Astrocyte (in vitro differentiated cells and primary cell): Measurements from ENCODE around the gene ROBO3. TPM values are rescaled to one million over a fixed set of nuclear protein-coding genes. Genes with fewer than 3 reads are reported as not detected.

Experiments used
- DNase-seq: peaks from one replicate; pipeline ENCODE4 v3.0.0-alpha.2; 2010; ENCODE audit warnings: low read depth
- FAIRE-seq: peaks from 2 replicates; lab custom pipeline; 2011; peaks lifted over from hg19 to GRCh38; lab: Jason Lieb, UNC
- H2AFZ ChIP-seq: 2 replicates; pipeline ENCODE4 v1.6.0; 2012; ENCODE audit warnings: low read depth, low read length, inconsistent platforms
- H3K27ac ChIP-seq: 2 replicates; pipeline ENCODE4 v1.5.1; 2011; ENCODE audit warnings: low read depth, low read length, inconsistent platforms
- H3K27me3 ChIP-seq: 2 replicates; pipeline ENCODE4 v1.6.0; 2011; ENCODE audit warnings: low read length, inconsistent platforms; ENCODE audit not compliant: insufficient read depth
- H3K36me3 ChIP-seq: 2 replicates; pipeline ENCODE4 v1.5.1; 2011; ENCODE audit warnings: low read length, inconsistent platforms; ENCODE audit not compliant: insufficient read depth
- H3K4me1 ChIP-seq: 2 replicates; pipeline ENCODE4 v1.5.1; 2011; ENCODE audit warnings: low read length, inconsistent platforms; ENCODE audit not compliant: insufficient read depth
- H3K4me2 ChIP-seq: 2 replicates; pipeline ENCODE4 v1.6.0; 2012; ENCODE audit warnings: low read length, inconsistent platforms
- H3K4me3 ChIP-seq: 2 replicates; pipeline ENCODE4 v1.5.1; 2011; ENCODE audit warnings: low read depth, mild to moderate bottlenecking, low read length, inconsistent platforms; ENCODE audit not compliant: insufficient read depth
- H3K79me2 ChIP-seq: 2 replicates; pipeline ENCODE4 v1.6.0; 2012; ENCODE audit warnings: mild to moderate bottlenecking, low read length, inconsistent platforms; ENCODE audit not compliant: insufficient read depth
- H3K9ac ChIP-seq: 2 replicates; pipeline ENCODE4 v1.6.0; 2012; ENCODE audit warnings: mild to moderate bottlenecking, low read length, inconsistent platforms
- H3K9me3 ChIP-seq: 2 replicates; pipeline ENCODE4 v1.5.1; 2012; ENCODE audit warnings: low read depth, mild to moderate bottlenecking, low read length, inconsistent platforms; ENCODE audit not compliant: insufficient read depth
- H4K20me1 ChIP-seq: 2 replicates; pipeline ENCODE4 v1.6.0; 2012; ENCODE audit warnings: low read length, inconsistent platforms; ENCODE audit not compliant: insufficient read depth
- H3K27ac Mint-ChIP-seq: one replicate; pipeline ENCODE4 v1.8.0; 2021; ENCODE audit warnings: mild to moderate bottlenecking, mixed read lengths; ENCODE audit not compliant: unreplicated experiment
- H3K27me3 Mint-ChIP-seq: one replicate; pipeline ENCODE4 v1.8.0; 2021; ENCODE audit warnings: low read depth, mixed read lengths; ENCODE audit not compliant: unreplicated experiment
- H3K36me3 Mint-ChIP-seq: one replicate; pipeline ENCODE4 v1.8.0; 2021; ENCODE audit warnings: low read depth, mixed read lengths; ENCODE audit not compliant: unreplicated experiment
- H3K4me1 Mint-ChIP-seq: one replicate; pipeline ENCODE4 v1.8.0; 2021; ENCODE audit warnings: low read depth, mixed read lengths; ENCODE audit not compliant: unreplicated experiment
- H3K4me3 Mint-ChIP-seq: one replicate; pipeline ENCODE4 v1.8.0; 2021; ENCODE audit warnings: mild to moderate bottlenecking, moderate library complexity, mixed read lengths; ENCODE audit not compliant: unreplicated experiment
- H3K9me3 Mint-ChIP-seq: one replicate; pipeline ENCODE4 v1.8.0; 2021; ENCODE audit warnings: mild to moderate bottlenecking, mixed read lengths; ENCODE audit not compliant: unreplicated experiment
- EZH2 ChIP-seq: IDR thresholded peaks from 2 replicates; pipeline ENCODE4 v1.6.1; 2012; ENCODE audit warnings: mild to moderate bottlenecking, low read length, inconsistent platforms; ENCODE audit not compliant: insufficient read depth
- total RNA-seq: library from RNA; stranded (reverse); gene quantifications from 2 replicates; pipeline ENCODE4 v1.2.1, GENCODE V29; 2021
- TF ChIP-seq, protein P1 (sequence below): IDR thresholded peaks from 2 replicates; pipeline ENCODE4 v1.5.1; 2011; ENCODE audit warnings: low read depth, mild to moderate bottlenecking, inconsistent platforms, low read length, moderate library complexity; ENCODE audit not compliant: insufficient read depth

ROBO3 gene
- total RNA-seq, 1 donor from 2014 or later: 12.9 TPM

DNA sequence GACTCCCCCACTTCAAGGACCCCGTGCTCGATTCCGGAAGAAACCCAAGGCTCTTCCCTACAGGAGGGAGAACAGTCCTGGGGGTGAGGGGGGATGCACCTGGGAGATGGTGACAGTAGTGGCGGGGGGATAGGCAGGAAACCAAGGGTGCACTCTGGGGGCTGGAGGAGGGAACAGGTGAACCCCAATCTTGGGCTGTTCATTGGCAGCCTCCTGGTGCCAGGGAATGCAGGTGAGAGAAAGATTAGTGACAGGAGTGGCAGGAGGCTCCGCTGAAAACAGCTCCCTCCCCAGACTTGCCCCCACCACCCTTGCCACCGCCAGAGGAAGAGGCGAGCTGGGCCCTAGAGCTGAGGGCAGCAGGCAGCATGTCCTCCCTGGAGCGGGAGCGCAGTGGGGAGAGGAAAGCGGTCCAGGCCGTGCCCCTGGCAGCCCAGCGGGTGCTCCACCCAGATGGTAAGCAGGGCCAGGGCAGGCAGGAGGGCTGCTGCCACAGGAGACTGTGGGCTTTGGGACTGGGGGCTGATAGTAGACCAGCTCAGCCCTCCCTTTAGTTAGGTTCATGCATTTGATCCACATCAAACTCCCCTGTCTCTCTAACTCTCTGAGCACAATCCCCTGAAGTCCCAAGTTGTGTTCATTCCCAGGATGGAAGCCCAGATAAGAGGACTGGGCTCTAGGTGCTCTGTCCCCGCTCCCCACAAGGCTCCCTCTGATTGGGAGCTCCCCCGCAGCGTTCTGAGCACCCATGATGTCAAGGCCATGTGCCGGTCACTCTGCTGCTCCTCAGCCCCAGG, 14.5 kb downstream of the ROBO3 start:
- H3K36me3 ChIP-seq: no peaks in the 10 kb centered on the region
- no peaks in the 10 kb centered on the region for H3K9me3 ChIP-seq
- H3K9ac ChIP-seq: no peak overlapping the region
- no peak overlapping the region for H3K4me3 ChIP-seq
- no peak for FAIRE-seq
- no peak for TF ChIP-seq EZH2
- TF ChIP-seq, protein P1, sequence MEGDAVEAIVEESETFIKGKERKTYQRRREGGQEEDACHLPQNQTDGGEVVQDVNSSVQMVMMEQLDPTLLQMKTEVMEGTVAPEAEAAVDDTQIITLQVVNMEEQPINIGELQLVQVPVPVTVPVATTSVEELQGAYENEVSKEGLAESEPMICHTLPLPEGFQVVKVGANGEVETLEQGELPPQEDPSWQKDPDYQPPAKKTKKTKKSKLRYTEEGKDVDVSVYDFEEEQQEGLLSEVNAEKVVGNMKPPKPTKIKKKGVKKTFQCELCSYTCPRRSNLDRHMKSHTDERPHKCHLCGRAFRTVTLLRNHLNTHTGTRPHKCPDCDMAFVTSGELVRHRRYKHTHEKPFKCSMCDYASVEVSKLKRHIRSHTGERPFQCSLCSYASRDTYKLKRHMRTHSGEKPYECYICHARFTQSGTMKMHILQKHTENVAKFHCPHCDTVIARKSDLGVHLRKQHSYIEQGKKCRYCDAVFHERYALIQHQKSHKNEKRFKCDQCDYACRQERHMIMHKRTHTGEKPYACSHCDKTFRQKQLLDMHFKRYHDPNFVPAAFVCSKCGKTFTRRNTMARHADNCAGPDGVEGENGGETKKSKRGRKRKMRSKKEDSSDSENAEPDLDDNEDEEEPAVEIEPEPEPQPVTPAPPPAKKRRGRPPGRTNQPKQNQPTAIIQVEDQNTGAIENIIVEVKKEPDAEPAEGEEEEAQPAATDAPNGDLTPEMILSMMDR: no peak
- no peak for DNase-seq
- H3K4me1 Mint-ChIP-seq: peaks cover 11% of the 10 kb centered on the region
- no peak overlapping the region for H3K4me2 ChIP-seq
- H3K79me2 ChIP-seq: no peaks in the 10 kb centered on the region
- peaks cover 2% of the 10 kb centered on the region for H3K36me3 Mint-ChIP-seq
- no peaks in the 10 kb centered on the region for H4K20me1 ChIP-seq
- no peak overlapping the region for H2AFZ ChIP-seq
- peaks cover 20% of the 10 kb centered on the region for H3K4me1 ChIP-seq
- peaks cover 4% of the 10 kb centered on the region for H3K9me3 Mint-ChIP-seq
- no peaks in the 10 kb centered on the region for H3K27me3 ChIP-seq
- no peak overlapping the region for H3K27ac ChIP-seq
- no peak overlapping the region for H3K4me3 Mint-ChIP-seq
- peaks cover 22% of the 10 kb centered on the region for H3K27me3 Mint-ChIP-seq
- no peak overlapping the region for H3K27ac Mint-ChIP-seq

DNA sequence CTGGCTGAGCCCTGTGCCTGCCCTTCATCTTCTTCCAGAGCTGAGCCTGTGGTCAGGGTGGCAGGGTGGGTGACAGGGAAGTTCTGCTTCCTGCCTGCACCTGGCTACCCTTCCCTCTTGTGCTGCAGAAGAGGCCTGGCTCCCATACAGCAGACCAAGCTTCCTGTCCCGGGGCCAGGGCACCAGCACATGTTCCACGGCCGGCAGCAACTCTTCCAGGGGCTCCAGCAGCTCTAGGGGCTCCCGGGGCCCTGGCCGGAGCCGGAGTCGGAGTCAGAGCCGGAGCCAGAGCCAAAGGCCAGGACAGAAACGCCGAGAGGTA, 15.0 kb downstream of the ROBO3 start:
- peaks cover 2% of the 10 kb centered on the region for H3K36me3 Mint-ChIP-seq
- TF ChIP-seq EZH2: no peak
- TF ChIP-seq, protein P1: no peak
- no peak overlapping the region for H3K27ac Mint-ChIP-seq
- Histone ChIP-seq H4K20me1 (no peaks in the 10 kb centered on the region), H3K9me3 (no peaks in the 10 kb centered on the region), H3K36me3 (no peaks in the 10 kb centered on the region), H2AFZ (no peak overlapping the region), H3K9ac (no peak overlapping the region), H3K79me2 (no peaks in the 10 kb centered on the region), H3K27me3 (no peaks in the 10 kb centered on the region), H3K4me2 (no peak overlapping the region), H3K4me3 (no peak overlapping the region), H3K27ac (no peak overlapping the region), H3K4me1 (peaks cover 20% of the 10 kb centered on the region)
- peaks cover 4% of the 10 kb centered on the region for H3K9me3 Mint-ChIP-seq
- DNase-seq (no peak), FAIRE-seq (no peak)
- peaks cover 20% of the 10 kb centered on the region for H3K27me3 Mint-ChIP-seq
- H3K4me3 Mint-ChIP-seq: no peak overlapping the region
- peaks cover 11% of the 10 kb centered on the region for H3K4me1 Mint-ChIP-seq

DNA sequence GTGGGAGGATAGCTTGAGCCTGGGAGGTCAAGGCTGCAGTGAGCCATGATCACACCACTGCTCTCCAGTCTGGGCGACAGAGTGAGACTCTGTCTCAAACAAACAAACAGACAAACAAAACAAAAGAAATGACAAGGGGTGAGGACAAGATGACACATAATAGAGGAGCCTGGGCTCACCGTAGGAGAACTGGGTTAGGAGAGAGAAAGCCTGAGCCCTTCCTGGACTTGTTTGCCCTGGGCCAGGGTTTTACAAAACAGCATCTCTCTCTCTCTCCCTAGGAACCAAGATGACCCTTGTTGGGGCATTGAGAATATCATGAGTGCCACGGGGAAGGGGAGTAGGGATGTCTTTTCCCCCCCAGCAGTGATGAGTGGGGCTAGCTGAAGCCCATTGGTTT, 15.7 kb downstream of the ROBO3 start:
- Histone ChIP-seq H3K4me1 (peaks cover 16% of the 10 kb centered on the region), H3K4me2 (no peak overlapping the region), H3K27me3 (no peaks in the 10 kb centered on the region), H3K9ac (no peak overlapping the region), H3K27ac (no peak overlapping the region), H2AFZ (no peak overlapping the region), H3K79me2 (no peaks in the 10 kb centered on the region), H3K36me3 (no peaks in the 10 kb centered on the region), H3K9me3 (no peaks in the 10 kb centered on the region), H3K4me3 (no peak overlapping the region), H4K20me1 (no peaks in the 10 kb centered on the region)
- Mint-ChIP-seq H3K27me3 (peaks cover 18% of the 10 kb centered on the region), H3K27ac (no peak overlapping the region), H3K4me3 (no peak overlapping the region), H3K9me3 (peaks cover 4% of the 10 kb centered on the region), H3K36me3 (peaks cover 2% of the 10 kb centered on the region), H3K4me1 (peaks cover 11% of the 10 kb centered on the region)
- no peak for FAIRE-seq
- TF ChIP-seq, protein P1: no peak
- no peak for TF ChIP-seq EZH2
- DNase-seq: no peak
